T-cell (primary cell): Measurements from ENCODE around the gene TXN2. TPM values are rescaled to one million over a fixed set of nuclear protein-coding genes. Genes with fewer than 3 reads are reported as not detected.
"Not testable (repeated sequence)": the region's sequence is repeated elsewhere in the genome, so short reads cannot be mapped to it uniquely, and the experiment has no call there.

ENCODE experiments used
- ATAC-seq, 4 experiments: fragments of 200-7000 bp in 3 of 4; fragments of 150-1000 bp in 1 of 4; cut with Tn5 transposase; replicated peaks in 1 of 4; 1 replicate in 3 of 4; 2 replicates in 1 of 4; pipeline ENCODE4 v1.10.0; 2021; ENCODE audit warnings: moderate library complexity in 3 of 4, mild to moderate bottlenecking in 2 of 4, moderate number of reproducible peaks in 1 of 4
- CTCF ChIA-PET, 2 donors: fragments of 300-600 bp; sonication (Branson Sonifier 250); formaldehyde crosslinking; loops; one replicate each; lab custom pipeline; 2022; ENCODE audit warnings: antibody characterized with exemption in 2 of 2; lab: Charles Lee
- POLR2A ChIA-PET, 2 donors: fragments of 300-600 bp; sonication (Branson Sonifier 250); formaldehyde crosslinking; loops; one replicate each; lab custom pipeline; 2022; ENCODE audit warnings: antibody characterized with exemption in 2 of 2; lab: Charles Lee
- DNase-seq, 35 experiments: peaks; one replicate each; pipeline versions ENCODE4 v3.0.0 to v3.0.0-alpha.2; 2013 to 2023
- H3K27ac ChIP-seq: one replicate; pipeline ENCODE4 v1.5.1; 2013; ENCODE audit warnings: low read length
- H3K27me3 ChIP-seq, 2 experiments: replicated peaks in 1 of 2; 1 replicate in 1 of 2; 2 replicates in 1 of 2; pipeline versions ENCODE4 v1.6.1 to v1.7.0; 2013; ENCODE audit warnings: low read length in 1 of 2, mixed read lengths in 1 of 2; ENCODE audit not compliant: control insufficient read depth in 2 of 2, insufficient read depth in 2 of 2; ENCODE audit errors: extremely low read depth in 1 of 2
- H3K36me3 ChIP-seq, 2 donors: 1 replicate in 1 of 2; 2 replicates in 1 of 2; pipeline versions ENCODE4 v1.6.1 to v1.7.0; 2013; ENCODE audit warnings: low read length in 1 of 2; ENCODE audit not compliant: control insufficient read depth in 2 of 2, insufficient read depth in 1 of 2; ENCODE audit errors: extremely low read depth in 1 of 2
- H3K4me1 ChIP-seq, 2 experiments: 1 replicate in 1 of 2; 2 replicates in 1 of 2; pipeline versions ENCODE4 v1.6.1 to v1.7.0; 2013; ENCODE audit warnings: low read length in 2 of 2, mixed read lengths in 1 of 2; ENCODE audit not compliant: insufficient read depth in 2 of 2, control insufficient read depth in 1 of 2; ENCODE audit errors: extremely low read depth in 1 of 2
- H3K4me3 ChIP-seq, 2 donors: 1 replicate in 1 of 2; 2 replicates in 1 of 2; pipeline versions ENCODE4 v1.5.1 to v1.7.0; 2013; ENCODE audit warnings: mild to moderate bottlenecking in 2 of 2, low read length in 1 of 2, moderate library complexity in 1 of 2; ENCODE audit not compliant: control insufficient read depth in 1 of 2; ENCODE audit errors: extremely low read depth in 1 of 2
- H3K9me3 ChIP-seq: 2 replicates; pipeline ENCODE4 v1.7.0; 2013
- H3K27ac Mint-ChIP-seq, 2 donors: one replicate each; pipeline ENCODE4 v1.8.0; 2020 to 2021; ENCODE audit warnings: mild to moderate bottlenecking in 2 of 2, mixed read lengths in 2 of 2
- H3K27me3 Mint-ChIP-seq, 2 donors: one replicate each; pipeline ENCODE4 v1.8.0; 2021 to 2022; ENCODE audit warnings: mixed read lengths in 2 of 2
- H3K36me3 Mint-ChIP-seq: one replicate; pipeline ENCODE4 v1.8.0; 2021; ENCODE audit warnings: mixed read lengths
- H3K4me1 Mint-ChIP-seq, 3 donors: one replicate each; pipeline ENCODE4 v1.8.0; 2020 to 2022; ENCODE audit warnings: mixed read lengths in 3 of 3, mild to moderate bottlenecking in 1 of 3
- H3K4me3 Mint-ChIP-seq, 3 donors: one replicate each; pipeline ENCODE4 v1.8.0; 2020 to 2022; ENCODE audit warnings: mild to moderate bottlenecking in 3 of 3, mixed read lengths in 3 of 3, moderate library complexity in 3 of 3
- H3K9me3 Mint-ChIP-seq, 3 donors: one replicate each; pipeline ENCODE4 v1.8.0; 2020 to 2022; ENCODE audit warnings: mixed read lengths in 3 of 3
- WGBS: methylation state at CpG from one replicate; pipeline ENCODE4 v1.1.5; 2013; ENCODE audit warnings: missing lambda C conversion rate; ENCODE audit not compliant: insufficient coverage; 5-methylcytosine and 5-hydroxymethylcytosine counted together
- total RNA-seq, 35 experiments: library from RNA in 6 of 35; stranded (reverse) in 6 of 35; fragments of 120-200 nt in 1 of 35; gene quantifications; one replicate each; pipeline versions ENCODE4 v1.2.1 to v1.2.4 and lab custom pipeline; 2013 to 2026

The TXN2 gene
- total RNA-seq, 5 donors from 2014 or later (not counting 1 experiment from before 2014, with no cell fraction given), result 36.9 to 47.6 (median 45.4) TPM

DNA sequence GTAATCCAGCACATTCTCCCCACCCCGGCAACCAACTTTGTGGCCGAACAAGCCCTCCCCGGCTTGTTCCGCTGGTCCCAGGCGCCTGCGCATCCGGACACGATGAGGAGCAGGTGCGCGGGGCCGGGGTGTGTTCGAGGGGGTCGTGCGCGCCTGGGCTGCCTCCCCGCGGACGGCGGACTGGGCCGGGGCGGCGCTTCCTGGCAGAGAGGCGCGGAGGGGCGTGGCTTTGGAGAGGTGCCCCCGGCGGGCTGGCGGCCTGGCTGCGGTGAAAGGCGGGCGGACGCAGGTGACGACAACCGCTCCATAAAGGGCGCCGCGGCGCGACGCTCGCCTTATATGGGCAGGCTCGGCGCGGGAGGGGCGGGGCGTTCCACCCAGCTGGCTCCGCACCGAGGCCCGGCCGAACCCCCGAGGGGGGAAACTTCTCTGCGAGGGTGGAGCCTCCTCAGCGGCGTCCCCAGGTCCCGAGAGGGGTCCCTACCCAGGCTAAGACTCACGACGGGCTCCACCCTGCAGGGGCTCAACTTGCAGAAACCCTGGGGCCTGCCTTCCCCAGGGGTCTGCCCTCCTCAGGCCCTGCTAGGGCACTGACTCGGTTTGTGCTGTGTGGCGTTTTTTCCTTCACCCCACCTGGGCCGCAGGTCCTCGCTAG, 26.4 kb downstream of the TXN2 start:
- Histone ChIP-seq H3K4me3 (peak overlapping the region; percentile 55 to 72), H3K27ac (peak overlapping the region; percentile 95), H3K9me3 (no peaks in the 10 kb centered on the region), H3K36me3 (no peaks in the 10 kb centered on the region), H3K4me1 (peaks cover 14 to 60% of the 10 kb centered on the region in 2 experiments), H3K27me3 (no peaks in the 10 kb centered on the region)
- H3K36me3 Mint-ChIP-seq, result no peaks in the 10 kb centered on the region
- H3K9me3 Mint-ChIP-seq, result no peaks in the 10 kb centered on the region
- ATAC-seq, result peak; percentile 76 to 83 (median 82)
- peaks cover 43 to 46% (median 46%) of the 10 kb centered on the region in 3 donors for H3K4me1 Mint-ChIP-seq
- 0% methylated on average over 59 of the region's 61 CpGs for WGBS
- peak overlapping the region; percentile 85 to 88 for H3K27ac Mint-ChIP-seq
- H3K27me3 Mint-ChIP-seq, result no peaks in the 10 kb centered on the region
- ChIA-PET POLR2A (interaction anchor here in 1 of 2 donors (0.6 to 1.0 kb wide), 2 partner anchors 50 to 78 kb away, joined by 3 to 10 read pairs; no protein-coding TSS in a partner anchor), CTCF (interaction anchor here in 1 of 2 donors (0.6 to 1.0 kb wide), 2 partner anchors 8 to 90 kb away, joined by 3 to 6 read pairs; no protein-coding TSS in a partner anchor)
- peak overlapping the region; percentile 46 to 75 (median 70) for H3K4me3 Mint-ChIP-seq
- peak; percentile 83 to 98 (median 92) for DNase-seq

DNA sequence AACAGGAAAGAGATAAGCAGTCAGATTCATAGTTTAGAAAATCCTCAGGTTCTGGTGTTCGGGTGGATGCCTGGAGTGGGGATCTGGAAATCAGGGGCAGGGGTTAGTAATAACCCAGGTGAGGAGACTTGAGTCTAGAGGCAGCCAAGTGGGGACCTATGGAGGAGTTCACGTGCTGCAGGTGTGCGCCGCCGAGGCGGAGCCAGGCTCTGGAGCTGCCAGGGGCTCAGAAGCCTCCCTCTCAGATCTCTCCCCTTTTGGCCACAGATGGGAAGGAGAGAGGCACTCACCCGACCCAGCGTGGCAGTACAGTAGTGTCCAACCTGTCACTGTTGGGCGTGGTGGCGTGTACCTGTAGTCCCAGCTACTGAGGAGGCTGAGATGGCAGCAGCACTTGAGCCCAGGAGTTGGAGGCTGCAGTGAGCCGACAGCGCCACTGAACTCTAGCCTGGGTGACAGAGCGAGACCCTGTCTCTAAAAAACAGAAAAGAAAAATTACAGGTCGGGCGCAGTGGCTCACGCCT, 27.5 kb downstream of the TXN2 start:
- Mint-ChIP-seq H3K27me3 (no peaks in the 10 kb centered on the region), H3K4me3 (peak overlapping the region; percentile 46 to 70 (median 68)), H3K9me3 (no peaks in the 10 kb centered on the region), H3K27ac (peak overlapping the region; percentile 87 to 88), H3K4me1 (peaks cover 44 to 49% (median 49%) of the 10 kb centered on the region in 3 donors), H3K36me3 (no peaks in the 10 kb centered on the region)
- CTCF ChIA-PET, result interaction anchor here (0.6 to 0.7 kb wide), 6 partner anchors 70 to 173 kb away, joined by 3 to 6 read pairs (median 4); no protein-coding TSS in a partner anchor
- Histone ChIP-seq H3K4me3 (no peak overlapping the region), H3K27me3 (no peaks in the 10 kb centered on the region), H3K36me3 (no peaks in the 10 kb centered on the region), H3K9me3 (no peaks in the 10 kb centered on the region), H3K27ac (peak overlapping the region; percentile 52), H3K4me1 (peaks cover 14 to 71% of the 10 kb centered on the region in 2 experiments)
- no peak for ATAC-seq
- no peak for DNase-seq
- POLR2A ChIA-PET, result interaction anchor here (0.7 to 1.0 kb wide), 2 partner anchors 77 to 144 kb away, joined by 5 to 10 read pairs; no protein-coding TSS in a partner anchor
- WGBS, result 81% methylated on average over 7 of the region's 16 CpGs

- Mint-ChIP-seq H3K27ac (peak overlapping the region; percentile 92), H3K4me1 (peaks cover 50 to 55% (median 53%) of the 10 kb centered on the region in 3 donors), H3K4me3 (peak overlapping the region; percentile 26 to 69 (median 46))
- H3K9me3 ChIP-seq, H3K9me3 Mint-ChIP-seq, H3K36me3 ChIP-seq, H3K27me3 Mint-ChIP-seq, ATAC-seq, POLR2A ChIA-PET, H3K4me3 ChIP-seq, H3K27me3 ChIP-seq, CTCF ChIA-PET, H3K36me3 Mint-ChIP-seq: not testable (repeated sequence)
- Histone ChIP-seq H3K4me1 (peaks cover 16 to 77% of the 10 kb centered on the region in 2 experiments), H3K27ac (peak overlapping the region; percentile 83)
- peak in 1 of 35 experiments; percentile 25 for DNase-seq
- WGBS, result no CpG with 5 or more reads among the region's 5 CpGs
Observed at GRCh38 chr22:36452978-36453607, 28.3 kb downstream of the TXN2 start.

- H3K36me3 ChIP-seq, result no peaks in the 10 kb centered on the region
- CTCF ChIA-PET, result interaction anchor here in 1 of 2 donors (0.6 to 1.4 kb wide), 11 partner anchors 15 to 307 kb away, joined by 3 to 6 read pairs (median 3); partner anchors contain the start of gene TXN2
- peak in 1 of 4 experiments; percentile 3 for ATAC-seq
- Mint-ChIP-seq H3K27ac (peak overlapping the region; percentile 92), H3K9me3 (no peaks in the 10 kb centered on the region), H3K36me3 (no peaks in the 10 kb centered on the region), H3K27me3 (no peaks in the 10 kb centered on the region), H3K4me1 (peaks cover 54 to 58% (median 55%) of the 10 kb centered on the region in 3 donors), H3K4me3 (peak overlapping the region; percentile 32 to 46 (median 35))
- no peak overlapping the region for H3K4me3 ChIP-seq
- peak overlapping the region; percentile 83 for H3K27ac ChIP-seq
- peak in 3 of 35 experiments; percentile 14 to 38 (median 31) for DNase-seq
- peaks cover 16 to 81% of the 10 kb centered on the region in 2 experiments for H3K4me1 ChIP-seq
- no peaks in the 10 kb centered on the region for H3K27me3 ChIP-seq
- POLR2A ChIA-PET, result interaction anchor here in 1 of 2 donors (1.0 kb wide), 1 partner anchor 88 kb away, joined by 4 read pairs; no protein-coding TSS in a partner anchor
- WGBS, result 60% methylated on average over 1 of the region's 9 CpGs
- no peaks in the 10 kb centered on the region for H3K9me3 ChIP-seq
Observed at GRCh38 chr22:36452250-36452977, 29.0 kb downstream of the TXN2 start.

DNA sequence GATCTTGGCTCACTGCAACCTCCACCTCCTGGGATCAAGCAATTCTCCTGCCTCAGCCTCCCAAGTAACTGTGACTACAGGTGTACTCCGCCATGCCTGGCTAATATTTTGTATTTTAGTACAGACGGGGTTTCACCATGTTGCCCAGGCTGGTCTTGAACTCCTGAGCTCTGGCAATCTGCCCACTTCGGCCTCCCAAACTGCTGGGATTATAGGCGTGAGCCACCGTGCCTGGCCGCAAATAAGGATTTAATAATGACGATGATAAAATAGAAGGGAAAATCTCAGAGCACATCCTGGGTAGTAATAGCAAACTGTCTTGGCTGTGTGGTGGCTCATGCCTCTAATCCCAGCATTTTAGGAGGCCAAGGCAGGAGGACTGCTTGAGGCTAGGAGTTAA, 30.5 kb downstream of the TXN2 start:
- DNase-seq, H3K9me3 ChIP-seq, H3K27me3 Mint-ChIP-seq, POLR2A ChIA-PET, H3K9me3 Mint-ChIP-seq, H3K36me3 Mint-ChIP-seq, H3K36me3 ChIP-seq, H3K4me3 ChIP-seq, H3K27me3 ChIP-seq, ATAC-seq: not testable (repeated sequence)
- WGBS, result 98% methylated on average over 5 of the region's 7 CpGs
- Mint-ChIP-seq H3K4me3 (peak overlapping the region in 1 of 3 donors; percentile 46), H3K27ac (peak overlapping the region; percentile 92), H3K4me1 (peaks cover 49 to 59% (median 51%) of the 10 kb centered on the region in 3 donors)
- Histone ChIP-seq H3K27ac (peak overlapping the region; percentile 83), H3K4me1 (peaks cover 16 to 90% of the 10 kb centered on the region in 2 experiments)
- CTCF ChIA-PET, result interaction anchor here in 1 of 2 donors (1.0 to 1.4 kb wide), 2 partner anchors 8 to 79 kb away, joined by 3 to 4 read pairs; no protein-coding TSS in a partner anchor
